IPS DF 19.7 (cell line): Measurements from ENCODE around the gene CCDC78.
"Not testable (repeated sequence)": the region's sequence is repeated elsewhere in the genome, so short reads cannot be mapped to it uniquely, and the experiment has no call there.

Experiments used
- DNase-seq: peaks from one replicate; pipeline ENCODE4 v3.0.0-alpha.2; 2013; ENCODE audit warnings: low read depth, low spot score

CCDC78 gene

GRCh38 chr16:694187-694862 lies 31.9 kb downstream of the CCDC78 start:
- no peak for DNase-seq

DNA sequence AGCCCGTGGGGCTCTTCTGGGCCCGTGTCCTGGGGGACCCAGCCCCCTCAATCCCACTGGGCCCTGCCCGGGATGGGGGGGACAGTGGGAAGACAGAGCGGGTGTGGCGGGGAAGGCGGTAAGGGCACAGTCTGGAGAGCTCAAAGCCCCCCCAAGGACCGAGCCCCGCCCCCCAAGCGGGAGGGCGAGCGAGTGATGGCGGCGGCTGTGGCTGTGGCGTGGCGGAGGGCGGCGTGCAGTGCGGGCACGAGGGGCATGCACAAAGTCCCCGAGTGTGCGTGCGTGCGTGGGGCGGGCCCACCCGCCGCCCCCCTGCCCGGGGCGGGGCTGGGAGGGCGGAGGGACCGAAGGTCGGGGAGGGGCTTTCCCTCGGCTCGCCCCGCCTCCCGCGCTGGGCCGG lies 32.5 kb downstream of the CCDC78 start:
- no peak for DNase-seq

GRCh38 chr16:693364-693763 lies 32.9 kb downstream of the CCDC78 start:
- no peak for DNase-seq

GRCh38 chr16:692356-693108 lies 33.7 kb downstream of the CCDC78 start:
- DNase-seq = no peak

- DNase-seq = not testable (repeated sequence)
Observed at GRCh38 chr16:691242-691641, 35.0 kb downstream of the CCDC78 start.

DNA sequence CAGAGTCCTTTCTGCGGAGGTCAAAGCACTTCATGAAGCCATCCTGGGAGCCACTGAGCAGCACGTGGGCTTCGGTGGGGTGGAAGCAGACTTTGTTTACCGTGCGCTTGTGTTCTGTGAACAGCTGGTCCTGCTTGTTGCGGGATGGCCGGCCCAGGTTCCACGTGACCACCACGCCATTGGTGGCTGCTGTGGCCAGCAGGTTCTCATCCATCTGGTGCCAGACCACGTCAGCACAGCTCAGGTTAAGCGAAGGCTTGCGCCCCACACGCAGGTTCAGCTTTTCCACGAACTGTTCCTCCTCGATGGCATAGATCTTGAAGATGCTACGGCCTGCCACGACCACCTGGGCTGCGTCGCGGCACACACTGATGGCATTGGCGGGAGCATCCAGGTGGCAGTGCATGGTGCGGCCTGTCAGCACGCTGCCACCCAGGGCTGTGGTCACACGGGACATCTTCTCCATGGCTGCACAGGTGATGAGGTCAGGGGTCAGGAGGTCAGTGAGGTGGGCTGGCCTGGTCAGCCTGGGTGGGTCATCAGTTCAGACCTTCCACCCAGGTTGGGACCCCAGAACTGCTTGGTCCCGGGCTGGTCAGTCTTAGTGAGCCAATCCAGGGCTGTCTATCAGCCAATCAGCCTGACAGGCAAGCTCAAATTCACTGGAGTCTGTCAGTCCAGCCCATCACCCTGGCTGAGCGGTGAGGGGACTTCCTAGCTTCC lies 36.9 kb downstream of the CCDC78 start:
- DNase-seq = no peak

DNA sequence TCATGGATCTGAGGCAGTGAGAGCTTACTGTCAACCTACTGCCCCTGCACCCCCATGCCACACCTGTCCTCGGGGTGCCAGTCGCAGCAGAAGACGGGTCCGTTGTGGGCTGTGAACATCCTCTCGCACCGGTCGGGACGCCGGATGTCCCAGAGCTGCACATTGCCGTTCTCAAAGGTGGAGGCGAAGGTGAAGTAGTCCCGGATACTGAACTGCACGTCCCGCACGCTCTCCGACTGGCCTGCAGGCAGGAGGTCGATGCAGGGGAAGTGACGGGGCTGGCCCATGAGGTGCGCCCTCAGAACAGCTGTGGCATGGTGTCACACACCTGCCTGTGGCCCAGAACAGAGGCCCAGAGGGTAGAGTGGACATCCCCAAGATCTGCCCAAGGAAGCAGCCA lies 38.7 kb downstream of the CCDC78 start:
- no peak for DNase-seq

- no peak for DNase-seq
Observed at GRCh38 chr16:686459-687260, 39.6 kb downstream of the CCDC78 start.

- DNase-seq = no peak
Observed at GRCh38 chr16:685967-686366, 40.3 kb downstream of the CCDC78 start.

DNA sequence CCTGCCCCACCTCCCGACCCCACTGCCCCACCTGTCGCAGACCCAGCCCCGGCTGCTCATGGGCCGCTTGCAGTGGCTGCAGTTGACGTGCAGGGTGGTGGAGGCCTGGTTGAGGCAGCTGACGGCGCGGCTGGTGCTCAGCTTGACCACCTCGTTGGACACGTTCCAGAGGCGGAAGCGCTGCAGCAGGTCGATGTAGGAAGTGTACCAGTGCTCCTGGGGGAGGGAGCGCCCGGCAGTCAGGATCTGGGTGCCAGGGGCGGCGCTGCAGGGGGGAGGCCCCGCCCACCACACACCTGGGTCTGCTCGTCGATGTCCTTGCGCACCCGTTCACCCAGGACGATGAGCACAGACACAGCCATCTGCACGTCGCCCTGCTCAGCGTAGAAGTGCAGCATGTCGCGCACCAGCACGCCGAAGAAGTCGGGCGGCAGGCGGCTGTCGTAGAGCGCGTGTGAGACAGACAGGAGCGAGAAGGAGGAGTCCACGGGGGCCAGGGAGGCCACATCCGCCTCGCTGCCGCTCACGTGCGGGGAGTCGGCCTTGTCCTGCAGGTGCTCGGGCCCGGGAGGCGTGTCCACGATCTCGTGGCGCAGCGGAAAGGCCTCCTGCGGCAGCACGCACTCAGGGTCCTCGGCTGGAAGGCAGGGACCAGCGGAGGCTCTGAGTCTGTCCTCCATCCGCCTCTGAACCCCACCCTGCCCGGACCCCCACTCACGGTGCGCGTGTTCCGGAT lies 41.1 kb downstream of the CCDC78 start:
- DNase-seq = no peak

- DNase-seq = no peak
Observed at GRCh38 chr16:684071-684794, 42.0 kb downstream of the CCDC78 start, which contains the start of gene JMJD8. TSS of gene JMJD8 (minus strand) at chr16:684334. CDS start at chr16:684319, 15 bp downstream.

- no peak for DNase-seq
Observed at GRCh38 chr16:683396-684070, 42.7 kb downstream of the CCDC78 start.

DNA sequence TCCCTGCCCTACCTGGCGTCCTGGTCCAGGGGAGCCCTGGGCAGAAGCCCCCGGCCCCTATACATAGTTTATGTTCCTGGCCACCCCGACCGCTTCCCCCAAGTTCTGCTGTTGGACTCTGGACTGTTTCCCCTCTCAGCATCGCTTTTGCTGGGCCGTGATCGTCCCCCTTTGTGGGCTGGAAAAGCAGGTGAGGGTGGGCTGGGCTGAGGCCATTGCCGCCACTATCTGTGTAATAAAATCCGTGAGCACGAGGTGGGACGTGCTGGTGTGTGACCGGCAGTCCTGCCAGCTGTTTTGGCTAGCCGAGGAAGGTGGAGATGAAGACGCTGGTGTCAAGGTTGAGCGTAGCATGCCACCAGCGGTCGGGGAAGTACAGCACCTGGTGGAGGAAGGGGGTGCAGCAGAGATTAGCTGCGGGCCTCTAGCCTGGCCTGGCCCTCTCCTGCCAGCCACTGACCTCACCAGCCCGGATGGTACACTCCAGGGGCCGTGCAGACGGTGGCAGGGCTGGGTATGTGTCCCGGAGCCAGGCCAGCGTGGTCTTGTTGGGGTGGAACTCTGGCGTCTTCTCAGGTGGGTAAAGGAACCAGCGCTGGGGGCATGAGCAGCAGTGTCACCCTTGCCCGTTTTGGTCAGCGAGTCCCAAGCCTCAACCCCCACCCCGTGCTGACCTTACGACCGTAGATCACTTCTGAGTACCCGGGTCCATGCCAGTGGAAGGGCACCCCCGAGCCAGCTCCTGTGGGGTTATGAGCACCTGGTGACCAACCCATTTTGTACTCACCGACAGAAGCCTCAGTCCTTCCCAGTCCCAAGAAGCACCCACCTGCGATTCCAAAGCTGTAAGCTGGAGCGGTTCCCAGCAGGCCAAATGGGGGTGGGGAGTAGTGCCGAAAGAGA lies 43.5 kb downstream of the CCDC78 start:
- DNase-seq = no peak

- no peak for DNase-seq
Observed at GRCh38 chr16:681746-682427, 44.4 kb downstream of the CCDC78 start.

DNA sequence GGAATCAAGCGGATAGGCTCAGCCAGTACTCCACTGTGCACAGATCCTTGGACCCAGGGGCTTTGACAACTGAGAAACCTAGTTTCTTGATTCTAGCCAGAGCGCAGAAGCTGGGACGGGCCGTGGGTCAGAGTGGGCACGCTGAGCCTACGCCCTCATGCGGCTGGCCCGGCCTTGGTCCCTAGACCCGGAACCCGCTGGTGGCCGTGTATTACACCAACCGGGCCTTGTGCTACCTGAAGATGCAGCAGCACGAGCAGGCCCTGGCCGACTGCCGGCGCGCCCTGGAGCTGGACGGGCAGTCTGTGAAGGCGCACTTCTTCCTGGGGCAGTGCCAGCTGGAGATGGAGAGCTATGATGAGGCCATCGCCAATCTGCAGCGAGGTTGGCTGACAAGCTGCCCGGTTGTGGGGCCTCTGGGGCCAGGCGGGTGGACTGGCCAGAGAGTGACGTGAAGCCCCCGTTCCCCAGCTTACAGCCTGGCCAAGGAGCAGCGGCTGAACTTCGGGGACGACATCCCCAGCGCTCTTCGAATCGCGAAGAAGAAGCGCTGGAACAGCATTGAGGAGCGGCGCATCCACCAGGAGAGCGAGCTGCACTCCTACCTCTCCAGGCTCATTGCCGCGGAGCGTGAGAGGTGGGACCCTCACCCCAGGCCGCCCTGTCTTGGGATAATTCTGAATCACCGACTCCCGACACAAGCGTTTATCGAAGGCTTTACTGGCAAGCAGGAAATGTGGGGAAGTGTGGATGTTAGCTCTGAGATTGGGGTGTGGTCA lies 45.1 kb downstream of the CCDC78 start:
- no peak for DNase-seq

DNA sequence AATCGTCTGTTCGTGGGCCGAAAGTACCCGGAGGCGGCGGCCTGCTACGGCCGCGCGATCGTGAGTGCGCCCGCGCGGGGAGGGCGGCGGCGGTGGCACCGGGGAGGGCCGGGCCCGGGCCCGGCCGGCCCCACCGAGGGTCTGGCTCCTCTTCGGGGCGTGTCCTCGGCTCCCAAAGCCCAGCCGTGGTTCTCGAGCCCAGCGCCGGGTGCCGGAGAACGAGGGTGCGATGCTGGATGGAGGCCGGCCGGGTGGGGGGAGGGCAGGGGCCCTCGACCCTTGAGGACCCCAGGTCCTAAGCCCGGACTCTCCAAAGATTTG lies 45.7 kb downstream of the CCDC78 start:
- DNase-seq = no peak

DNA sequence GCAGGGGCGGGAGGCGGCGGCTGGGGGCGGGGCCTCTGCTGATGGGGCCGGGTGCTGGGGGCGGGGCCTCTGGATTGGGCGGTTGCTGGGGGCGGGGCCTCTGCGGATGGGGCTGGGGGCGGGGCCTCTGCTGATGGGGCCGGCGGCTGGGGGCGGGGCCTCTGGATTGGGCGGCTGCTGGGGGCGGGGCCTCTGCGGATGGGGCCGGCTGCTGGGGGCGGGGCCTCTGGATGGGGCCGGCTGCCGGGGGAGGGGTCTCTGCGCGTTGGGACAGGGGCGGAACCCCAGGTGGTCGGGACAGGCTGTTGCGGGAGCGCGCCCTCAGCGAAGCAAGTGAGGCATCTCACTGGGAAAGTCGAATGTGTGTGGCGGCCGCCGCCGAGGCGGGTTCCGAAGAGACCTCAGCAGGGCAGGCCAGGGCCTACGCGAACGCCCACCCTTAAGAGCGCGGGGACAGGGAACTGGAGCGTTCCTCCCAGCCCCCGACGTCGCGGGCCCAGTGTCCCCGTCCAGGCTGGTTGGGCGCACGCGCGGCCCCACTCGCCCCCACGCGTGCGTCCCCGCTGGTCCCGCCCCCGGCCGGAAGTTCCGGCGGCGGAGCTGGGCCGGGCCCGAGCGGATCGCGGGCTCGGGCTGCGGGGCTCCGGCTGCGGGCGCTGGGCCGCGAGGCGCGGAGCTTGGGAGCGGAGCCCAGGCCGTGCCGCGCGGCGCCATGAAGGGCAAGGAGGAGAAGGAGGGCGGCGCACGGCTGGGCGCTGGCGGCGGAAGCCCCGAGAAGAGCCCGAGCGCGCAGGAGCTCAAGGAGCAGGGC lies 46.2 kb downstream of the CCDC78 start, which contains the start of gene STUB1:
STUB1 (plus strand) TSS at position 597 of the 811 bp plus-strand sequence; CDS start at position 713, 116 bp downstream.
- DNase-seq = no peak
